HG02884 (cell line): ENCODE measurements around the gene PRM2.

Experiments
- ATAC-seq: cut with Tn5 transposase; IDR thresholded peaks from one replicate; pipeline ENCODE4 v1.9.1; 2021; ENCODE audit warnings: mild to moderate bottlenecking, moderate library complexity; ENCODE audit not compliant: unreplicated experiment

PRM2 gene

GRCh38 chr16:11264155-11264832, 12.0 kb downstream of the PRM2 start:
- no peak for ATAC-seq

GRCh38 chr16:11263737-11264136, 12.5 kb downstream of the PRM2 start:
- ATAC-seq, result no peak

GRCh38 chr16:11262915-11263314, 13.4 kb downstream of the PRM2 start:
- ATAC-seq, result no peak

GRCh38 chr16:11260596-11260966, 15.7 kb downstream of the PRM2 start:
- ATAC-seq, result no peak

GRCh38 chr16:11259655-11260595, 16.4 kb downstream of the PRM2 start:
- ATAC-seq, result no peak

- no peak for ATAC-seq
Measured at GRCh38 chr16:11258553-11259492, 17.5 kb downstream of the PRM2 start.

- ATAC-seq, result no peak
Measured at GRCh38 chr16:11257131-11257938, 18.9 kb downstream of the PRM2 start.

- ATAC-seq, result no peak
Measured at GRCh38 chr16:11256661-11257130, 19.6 kb downstream of the PRM2 start.

GRCh38 chr16:11255737-11256660, 20.3 kb downstream of the PRM2 start, which contains the start of gene SOCS1:
SOCS1 (minus strand) TSS chr16:11256204; CDS start chr16:11255478, 726 bp downstream.
- ATAC-seq, result peak; percentile 45

GRCh38 chr16:11254913-11255736, 21.2 kb downstream of the PRM2 start:
- ATAC-seq, result peak; percentile 2

- ATAC-seq, result no peak
Measured at GRCh38 chr16:11253995-11254912, 22.0 kb downstream of the PRM2 start.

- no peak for ATAC-seq
Measured at GRCh38 chr16:11253009-11253994, 23.0 kb downstream of the PRM2 start.

- no peak for ATAC-seq
Measured at GRCh38 chr16:11252482-11252931, 23.8 kb downstream of the PRM2 start.

GRCh38 chr16:11251525-11252481, 24.5 kb downstream of the PRM2 start:
- no peak for ATAC-seq
